Measurements from ENCODE around the gene CRB1.

DNA sequence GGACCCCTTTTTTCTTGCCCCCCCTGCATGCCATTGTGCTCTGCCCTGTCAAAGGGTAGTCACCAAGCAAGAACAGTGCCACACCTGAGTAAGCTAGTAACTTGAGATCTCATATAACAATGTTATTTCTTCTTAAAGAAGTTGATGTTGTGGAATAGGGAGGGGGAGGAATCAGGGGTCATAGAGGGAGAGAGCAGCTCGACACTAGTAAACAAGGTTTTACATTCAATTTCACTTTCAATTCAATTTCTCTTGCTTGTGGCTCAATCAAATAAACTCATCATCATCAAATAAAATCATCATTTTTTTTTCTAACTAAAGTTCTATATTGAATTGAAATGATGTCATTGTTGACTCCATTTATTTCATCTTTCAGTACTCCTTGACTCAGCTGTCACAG, 106.4 kb downstream of the CRB1 start:
- TF ChIP-seq, protein P1, sequence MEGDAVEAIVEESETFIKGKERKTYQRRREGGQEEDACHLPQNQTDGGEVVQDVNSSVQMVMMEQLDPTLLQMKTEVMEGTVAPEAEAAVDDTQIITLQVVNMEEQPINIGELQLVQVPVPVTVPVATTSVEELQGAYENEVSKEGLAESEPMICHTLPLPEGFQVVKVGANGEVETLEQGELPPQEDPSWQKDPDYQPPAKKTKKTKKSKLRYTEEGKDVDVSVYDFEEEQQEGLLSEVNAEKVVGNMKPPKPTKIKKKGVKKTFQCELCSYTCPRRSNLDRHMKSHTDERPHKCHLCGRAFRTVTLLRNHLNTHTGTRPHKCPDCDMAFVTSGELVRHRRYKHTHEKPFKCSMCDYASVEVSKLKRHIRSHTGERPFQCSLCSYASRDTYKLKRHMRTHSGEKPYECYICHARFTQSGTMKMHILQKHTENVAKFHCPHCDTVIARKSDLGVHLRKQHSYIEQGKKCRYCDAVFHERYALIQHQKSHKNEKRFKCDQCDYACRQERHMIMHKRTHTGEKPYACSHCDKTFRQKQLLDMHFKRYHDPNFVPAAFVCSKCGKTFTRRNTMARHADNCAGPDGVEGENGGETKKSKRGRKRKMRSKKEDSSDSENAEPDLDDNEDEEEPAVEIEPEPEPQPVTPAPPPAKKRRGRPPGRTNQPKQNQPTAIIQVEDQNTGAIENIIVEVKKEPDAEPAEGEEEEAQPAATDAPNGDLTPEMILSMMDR (IDR thresholded peaks at IDR 0.05): no peak
- TF ChIP-seq POLR2A (IDR thresholded peaks at IDR 0.05): no peak
